NCI-H526 treated with DMSO at 0.1 percent for 48 hours (cell line): ENCODE results near the gene GRIK5.

Experiments
- DNase-seq: peaks from one replicate; lab custom pipeline; 2025; lab: John Stamatoyannopoulos, UW

The GRIK5 gene

GRCh38 chr19:42075616-42076379 is 5.8 kb upstream of the GRIK5 start, which contains the start of gene ZNF574:
ZNF574 (plus strand) TSS chr19:42076166; CDS start chr19:42078607, 2,441 bp downstream.
- peak; percentile 99 for DNase-seq

DNA sequence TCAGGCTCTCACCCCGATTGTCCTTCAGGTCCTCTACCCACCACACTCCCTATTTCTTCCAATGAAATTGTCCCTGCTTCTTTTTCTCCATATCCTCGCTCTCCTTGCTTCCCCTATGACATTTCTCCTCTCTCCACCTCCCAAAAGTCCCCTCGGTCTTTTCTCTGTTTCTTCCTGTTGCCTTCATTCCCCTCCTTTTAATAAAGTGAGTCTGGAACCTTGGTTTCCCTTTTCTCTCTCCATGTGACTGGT is 5.3 kb upstream of the GRIK5 start:
- DNase-seq: no peak

DNA sequence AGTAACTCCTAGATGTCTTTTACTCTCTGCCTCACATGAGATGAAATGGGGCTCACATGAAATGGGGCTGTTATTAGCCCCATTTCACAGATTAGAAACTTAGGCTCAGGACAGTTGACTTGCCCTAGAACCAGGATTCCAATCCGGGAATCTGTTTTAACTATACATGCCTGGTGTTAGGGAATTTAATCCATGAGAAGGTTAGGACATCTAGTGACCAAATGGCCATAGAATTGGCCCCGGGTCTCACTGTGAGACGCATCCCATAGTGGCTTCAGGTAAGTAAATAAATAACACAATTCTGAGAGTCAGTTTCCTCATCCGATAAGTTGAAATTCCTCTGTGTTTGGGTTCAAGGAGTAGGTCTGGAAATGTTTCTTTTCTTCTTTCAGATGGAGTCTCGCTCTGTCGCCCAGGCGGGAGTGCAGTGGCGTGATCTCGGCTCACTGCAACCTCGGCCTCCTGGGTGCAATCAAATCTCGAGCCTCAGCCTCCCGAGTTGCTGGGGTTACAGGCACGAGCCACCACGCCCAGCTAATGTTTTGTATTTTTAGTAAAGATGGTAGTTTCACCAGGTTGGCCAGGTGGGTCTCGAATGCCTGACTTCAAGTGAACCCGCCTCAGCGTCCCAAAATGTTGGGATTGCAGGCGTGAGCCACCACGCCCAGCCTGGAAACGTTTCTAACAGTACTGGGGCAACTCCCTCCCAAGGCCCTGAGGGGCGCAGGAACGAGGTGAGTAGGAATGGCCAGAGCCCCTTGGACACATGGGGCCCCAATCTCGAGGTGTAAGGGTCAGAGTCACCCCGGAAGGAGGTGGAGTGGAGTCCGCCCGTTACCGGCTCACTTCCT is 4.7 kb upstream of the GRIK5 start:
- DNase-seq: no peak

- no peak for DNase-seq
These were observed 1.2 kb upstream of the GRIK5 start for GRCh38 chr19:42071247-42071646.

DNA sequence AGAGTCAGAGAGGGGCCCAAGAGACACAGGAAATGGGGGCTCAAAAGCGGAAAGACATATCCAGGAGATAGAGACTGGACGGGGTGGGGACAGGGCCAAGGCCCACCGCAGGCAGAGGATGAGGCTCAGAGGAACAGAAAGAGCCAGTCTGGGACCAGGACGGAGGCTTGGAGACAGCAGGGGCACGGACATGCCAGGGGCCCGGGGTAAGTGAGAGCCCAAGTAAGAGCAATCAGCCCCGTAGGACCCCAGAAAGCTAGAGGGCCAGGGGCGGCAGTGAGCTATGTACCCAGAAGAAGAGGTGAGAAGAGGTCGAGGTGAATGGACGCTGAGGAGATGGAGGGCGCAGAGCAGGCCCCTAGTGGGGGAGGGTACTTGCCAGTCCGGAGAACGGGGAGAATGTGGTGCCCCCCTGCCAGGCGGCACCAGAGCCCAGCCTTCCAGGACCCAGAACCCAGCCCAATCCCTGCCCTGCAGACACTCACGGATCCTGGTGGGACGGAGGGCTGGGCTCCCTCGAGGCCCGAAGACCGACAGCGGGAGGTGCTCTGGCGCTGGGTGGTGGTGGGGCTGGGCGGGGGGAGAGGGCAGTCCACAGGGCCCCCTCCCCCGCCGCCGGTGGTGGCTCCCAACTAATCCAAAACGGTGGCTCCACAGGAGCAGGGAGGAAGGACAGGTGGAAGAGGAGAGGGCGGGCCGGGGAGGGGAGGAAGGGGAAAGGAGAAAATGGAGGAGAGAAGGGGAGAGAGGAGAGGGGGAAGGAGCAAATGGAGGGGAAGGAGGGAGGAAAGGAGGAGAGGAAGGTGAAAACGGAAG is 1.0 kb downstream of the GRIK5 start:
- no peak for DNase-seq

- no peak for DNase-seq
These were observed 1.6 kb downstream of the GRIK5 start for GRCh38 chr19:42068361-42068755.

GRCh38 chr19:42067315-42067888 is 2.6 kb downstream of the GRIK5 start:
- DNase-seq: no peak

DNA sequence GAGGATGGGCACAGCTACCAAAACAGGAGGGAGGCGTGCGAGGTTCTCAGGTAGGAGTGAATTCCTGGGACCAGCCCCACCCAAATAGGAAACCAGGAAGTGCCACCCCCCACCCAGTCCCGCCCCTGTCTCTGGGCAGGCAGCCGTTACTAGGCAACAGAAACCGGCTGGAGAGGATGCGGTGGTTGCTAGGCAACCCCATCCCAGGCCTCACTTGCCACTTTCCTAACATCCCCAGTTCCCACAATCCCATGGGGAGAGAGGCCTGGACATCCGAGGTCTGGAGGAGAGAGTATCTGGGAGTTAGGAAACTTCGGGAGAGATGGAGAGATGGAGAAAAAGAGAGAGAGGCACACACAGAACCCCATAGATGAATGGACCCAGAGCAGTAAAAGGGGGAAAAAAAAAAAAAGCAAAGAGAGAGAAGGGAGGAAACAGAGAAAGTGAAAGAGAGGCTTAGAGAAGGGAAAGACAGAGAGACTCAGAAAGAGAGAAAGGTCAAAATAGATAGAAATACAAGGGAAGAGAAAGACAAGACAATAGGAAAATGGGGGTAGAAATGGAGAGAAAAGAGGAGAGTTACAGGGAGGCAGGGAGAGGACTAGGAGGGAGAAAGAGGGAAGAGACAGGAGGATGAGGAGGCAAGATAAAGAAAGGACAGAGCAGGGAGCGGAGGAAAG is 3.8 kb downstream of the GRIK5 start:
- DNase-seq: peak; percentile 45

DNA sequence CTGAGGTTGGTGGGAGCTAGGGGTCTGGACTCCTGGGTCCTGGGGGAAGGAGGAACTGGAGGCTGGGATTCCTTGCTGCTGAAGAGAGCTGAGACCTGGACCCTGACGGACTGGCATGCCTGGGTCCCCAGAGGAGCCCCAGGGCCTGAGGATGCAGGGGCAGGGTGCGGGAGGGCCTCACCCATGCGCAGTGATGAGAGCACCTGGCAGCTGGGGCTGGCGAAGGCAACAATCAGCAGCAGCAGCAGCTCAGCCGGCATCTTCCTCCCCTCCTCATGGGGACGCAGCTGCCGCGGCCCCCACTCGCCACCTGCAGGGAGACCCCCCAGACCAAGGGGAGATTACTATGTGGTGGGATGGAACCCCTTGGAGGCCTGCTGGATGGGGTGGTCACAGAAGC is 4.5 kb downstream of the GRIK5 start:
- no peak for DNase-seq

DNA sequence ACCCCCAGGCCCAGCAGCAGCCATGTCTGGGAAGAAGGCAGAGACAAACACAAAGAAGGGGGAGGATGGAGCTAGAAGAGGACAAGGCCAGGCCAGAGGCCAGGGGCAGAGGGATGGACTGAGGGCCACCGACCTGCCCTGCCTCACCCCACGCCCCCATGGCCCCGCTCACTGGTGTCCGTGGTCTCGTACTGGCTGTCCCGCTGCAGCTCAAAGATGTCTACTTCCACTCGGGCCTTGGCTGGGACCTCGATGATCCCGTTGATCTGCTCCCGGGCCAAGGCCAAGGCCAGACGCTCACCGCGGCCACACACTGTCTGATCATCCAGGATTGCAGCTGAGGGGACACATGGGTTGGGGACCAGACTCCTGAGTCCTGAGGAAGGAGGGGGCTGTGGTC is 5.0 kb downstream of the GRIK5 start:
- no peak for DNase-seq

DNA sequence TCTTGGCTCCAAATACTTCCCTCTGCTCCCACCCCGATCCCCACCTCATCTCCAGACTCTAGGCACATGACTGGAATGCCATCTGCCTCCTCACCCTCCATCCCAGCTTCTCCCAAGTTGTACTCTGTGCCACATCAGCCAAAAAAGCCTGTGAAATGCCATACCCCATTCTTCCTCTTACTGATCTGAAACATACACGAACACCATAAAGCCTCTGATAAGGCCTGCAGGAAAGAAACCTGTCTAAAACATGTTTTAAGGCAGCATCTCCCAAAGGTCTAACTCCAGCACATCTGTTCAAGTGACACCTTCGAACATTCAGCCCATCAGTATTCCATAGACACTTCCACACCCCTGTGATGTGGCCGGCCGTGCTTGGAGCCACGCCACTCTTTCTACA is 5.6 kb downstream of the GRIK5 start:
- DNase-seq: no peak

GRCh38 chr19:42062381-42062780 is 7.6 kb downstream of the GRIK5 start:
- DNase-seq: no peak

DNA sequence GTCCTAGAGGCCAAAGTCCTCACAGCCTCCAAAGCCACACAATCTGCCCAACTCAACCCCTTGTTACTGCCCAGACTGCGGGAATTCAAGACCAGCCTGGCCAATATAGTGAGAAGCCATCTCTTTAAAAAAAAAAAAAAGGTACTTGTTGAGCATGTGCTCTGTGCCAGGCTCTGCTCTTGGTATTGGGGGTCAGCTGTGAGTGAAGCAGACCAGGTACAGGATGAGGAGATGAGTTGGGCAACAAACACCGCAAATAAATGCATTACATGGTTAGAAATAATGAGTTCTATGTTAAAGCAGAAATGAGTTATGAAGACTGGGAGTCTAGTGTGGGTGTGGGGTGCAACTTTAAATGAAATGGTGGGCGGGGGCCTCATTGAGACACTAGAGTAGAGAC is 9.9 kb downstream of the GRIK5 start:
- no peak for DNase-seq

DNA sequence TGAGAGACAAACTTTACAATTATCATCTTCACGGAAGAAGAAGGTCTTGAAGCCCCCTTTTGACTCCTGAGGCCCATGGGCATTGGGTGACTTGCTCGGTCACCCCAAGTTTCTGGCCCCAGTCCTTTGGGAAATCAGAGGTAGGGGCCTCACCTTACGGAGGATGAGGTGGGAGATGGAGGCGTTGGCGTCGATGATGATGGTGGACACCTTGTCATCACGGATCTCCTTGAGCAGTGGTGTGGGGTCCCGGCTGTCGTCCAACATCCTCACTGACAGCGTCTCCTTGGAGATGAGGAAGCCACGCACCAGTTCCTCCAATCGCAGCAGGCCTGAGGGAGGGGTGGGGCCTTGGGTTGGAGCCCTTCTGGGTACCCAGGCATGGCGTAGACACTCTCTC is 10.8 kb downstream of the GRIK5 start:
- no peak for DNase-seq

- no peak for DNase-seq
These were observed 12.2 kb downstream of the GRIK5 start for GRCh38 chr19:42057846-42058245.

DNA sequence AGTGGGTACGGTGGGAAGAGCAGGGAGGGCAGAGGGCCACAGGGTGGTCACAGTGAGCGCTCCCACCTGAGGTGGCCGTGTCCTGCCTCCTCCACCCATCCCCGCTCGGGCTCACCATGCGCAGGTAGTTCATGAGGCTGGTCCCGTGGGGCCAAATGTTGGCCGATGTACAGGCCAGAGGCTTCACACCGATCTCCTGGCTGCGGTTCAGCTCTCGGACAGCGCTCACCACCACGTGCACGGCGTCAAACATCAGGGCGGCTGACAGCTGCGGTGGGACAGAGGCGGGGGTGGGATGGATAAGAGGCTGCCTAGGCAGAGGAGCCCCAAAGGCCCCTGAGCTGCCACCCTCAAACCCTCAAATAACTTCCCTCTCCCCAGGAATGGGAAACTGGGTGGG is 15.8 kb downstream of the GRIK5 start:
- no peak for DNase-seq

DNA sequence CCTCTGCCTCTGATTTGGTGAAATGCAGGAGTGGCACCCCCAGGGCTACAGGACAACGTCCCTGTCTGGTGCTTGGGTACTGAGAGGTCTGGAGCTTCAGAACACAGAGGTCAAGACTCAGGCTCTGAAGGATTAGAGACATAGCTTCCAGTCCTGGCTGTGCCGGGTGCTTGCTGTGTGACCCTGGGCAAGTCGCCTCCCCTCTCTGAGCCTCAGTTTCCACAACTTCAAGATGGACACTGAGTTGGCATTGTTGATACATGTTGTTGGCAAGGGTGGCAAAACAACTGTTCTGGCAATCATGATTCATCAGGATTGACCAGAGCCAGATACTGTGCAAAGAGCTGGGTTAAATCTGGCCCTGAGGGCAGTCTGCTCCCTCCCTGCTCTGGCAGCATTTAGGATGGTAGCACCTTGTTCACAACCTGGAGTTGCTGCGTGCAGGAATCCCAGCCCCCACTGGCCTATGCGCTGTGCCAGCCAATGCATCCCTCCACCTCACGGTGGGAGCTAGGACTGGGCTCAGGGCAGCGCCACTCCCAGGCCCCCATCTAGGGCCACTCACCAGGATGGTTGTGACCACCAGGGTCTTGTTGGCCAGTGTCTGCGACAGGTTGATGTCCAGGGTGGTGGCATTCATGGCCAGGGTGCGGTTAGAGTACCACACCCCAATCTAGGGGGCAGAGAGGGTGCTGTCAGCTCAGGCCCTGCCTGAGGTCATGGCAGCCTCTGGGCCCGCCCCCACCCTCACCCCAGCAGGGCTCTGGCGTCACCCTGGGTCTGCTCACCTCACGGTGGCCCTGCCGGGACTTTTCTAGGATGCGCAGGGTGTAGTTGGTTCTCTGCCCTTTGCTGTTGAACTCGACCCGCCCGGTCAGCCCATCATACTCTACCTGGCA is 16.7 kb downstream of the GRIK5 start:
- DNase-seq: no peak

DNA sequence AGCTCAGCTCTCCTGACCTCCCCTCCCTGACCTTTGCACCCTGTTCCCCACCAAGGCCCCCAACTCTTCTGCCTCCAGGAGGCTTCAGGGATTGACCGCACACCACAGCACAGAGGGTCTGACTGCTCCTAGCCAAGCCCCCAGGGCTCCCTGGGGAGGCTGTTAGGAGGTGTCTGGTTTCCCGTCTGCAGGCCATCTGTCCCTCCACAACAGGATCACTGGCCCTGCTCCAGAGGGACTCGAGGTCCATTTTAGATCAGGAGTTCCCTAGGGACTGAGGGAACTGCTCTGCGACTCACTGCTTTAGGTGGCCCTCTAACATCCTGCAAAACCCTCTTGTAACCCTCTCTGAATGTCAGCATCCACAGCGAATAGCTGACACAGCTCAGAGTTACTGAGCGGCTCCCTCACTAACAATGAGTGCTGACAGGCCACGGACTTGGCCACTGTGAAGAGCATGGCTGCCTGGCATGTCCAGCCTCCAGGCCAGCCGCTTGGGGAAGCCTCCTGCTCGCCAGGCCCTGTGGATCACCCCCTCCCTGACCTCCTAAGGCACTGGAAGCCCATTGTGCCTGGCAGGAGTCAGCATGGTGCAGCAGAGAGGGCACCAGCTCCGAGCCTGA is 17.7 kb downstream of the GRIK5 start:
- DNase-seq: no peak

GRCh38 chr19:42051166-42052115 is 18.6 kb downstream of the GRIK5 start:
- no peak for DNase-seq
